SK-N-MC (cell line): ENCODE results near the gene FHOD1.

ENCODE experiments used
- EZH2 ChIP-seq: fragments of 200-600 bp; sonication (generic); IDR thresholded peaks from one replicate; pipeline ENCODE4 v1.6.1; 2017; ENCODE audit warnings: antibody characterized with exemption
- POLR2AphosphoS5 ChIP-seq: IDR thresholded peaks from 2 replicates; pipeline ENCODE4 v1.6.1; 2012; ENCODE audit warnings: mild to moderate bottlenecking, low read depth, low read length, borderline replicate concordance

DNA sequence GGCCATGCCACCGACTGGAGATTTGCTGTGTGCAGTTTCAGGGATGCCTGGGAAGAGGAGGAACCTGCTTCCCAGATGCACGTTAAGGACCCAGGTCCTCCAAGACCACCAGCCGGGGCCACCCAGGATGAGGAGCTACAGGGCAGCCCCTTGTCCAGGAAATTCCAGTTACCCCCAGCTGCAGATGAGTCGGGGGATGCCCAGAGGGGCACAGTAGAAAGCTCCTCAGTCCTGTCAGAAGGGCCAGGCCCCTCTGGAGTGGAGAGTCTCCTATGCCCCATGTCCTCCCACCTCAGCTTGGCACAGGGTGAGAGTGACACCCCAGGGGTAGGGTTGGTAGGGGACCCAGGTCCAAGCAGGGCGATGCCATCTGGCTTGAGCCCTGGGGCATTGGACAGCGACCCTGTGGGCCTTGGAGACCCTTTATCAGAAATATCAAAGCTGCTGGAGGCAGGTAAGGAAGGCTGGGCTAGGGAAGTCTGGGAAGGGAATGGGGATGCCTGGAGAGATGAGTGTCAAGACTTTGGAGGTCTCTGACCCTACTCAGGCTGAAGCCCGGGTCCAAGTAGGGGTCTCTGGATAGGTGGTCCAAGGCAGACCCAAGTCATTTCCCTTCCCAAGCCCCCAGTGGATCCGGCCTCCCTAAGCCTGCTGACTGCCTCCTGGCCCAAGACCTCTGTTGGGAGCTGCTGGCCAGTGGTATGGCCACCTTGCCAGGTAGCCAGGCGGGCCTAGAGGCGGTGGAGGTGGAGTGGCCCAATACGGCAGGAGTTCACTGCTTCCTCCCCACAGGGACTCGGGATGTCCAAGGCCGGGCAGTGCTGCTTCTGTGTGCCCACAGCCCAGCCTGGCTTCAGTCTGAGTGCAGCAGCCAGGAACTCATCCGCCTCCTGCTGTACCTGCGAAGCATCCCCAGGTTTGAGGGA lies 33.1 kb upstream of the FHOD1 start:
- no peak for TF ChIP-seq POLR2AphosphoS5
- TF ChIP-seq EZH2 = no peak
